SU-DHL-6 (cell line): ENCODE results near the gene CSPG4.

Experiments used
- H2AFZ ChIP-seq: fragments of 200-600 bp; sonication (generic); 2 replicates; pipeline ENCODE4 v1.6.1; 2014; ENCODE audit warnings: low read depth, mild to moderate bottlenecking, moderate library complexity, mixed read lengths, antibody characterized with exemption, low read length; ENCODE audit not compliant: severe bottlenecking
- H3F3A ChIP-seq: fragments of 200-600 bp; shearing (Covaris generic); 2 replicates; pipeline ENCODE4 v1.6.0; 2016; ENCODE audit warnings: antibody characterized with exemption, mild to moderate bottlenecking; ENCODE audit not compliant: insufficient read depth
- H3K27ac ChIP-seq: fragments of 200-600 bp; sonication (generic); 2 replicates; pipeline ENCODE4 v1.5.1; 2016; ENCODE audit warnings: low read depth, mild to moderate bottlenecking, low read length, moderate library complexity, mixed read lengths
- H3K27me3 ChIP-seq: fragments of 200-600 bp; sonication (generic), shearing (Covaris generic); 2 replicates; pipeline ENCODE4 v1.6.0; 2014; ENCODE audit warnings: mild to moderate bottlenecking, low read length
- H3K36me3 ChIP-seq: fragments of 200-600 bp; sonication (generic); 2 replicates; pipeline ENCODE4 v1.6.1; 2014; ENCODE audit warnings: mild to moderate bottlenecking, low read length, mixed read lengths
- H3K4me2 ChIP-seq: fragments of 300-600, 200-600 bp; shearing (Covaris generic), sonication (generic); 2 replicates; pipeline ENCODE4 v1.6.0; 2014; ENCODE audit warnings: low read length, low read depth, mild to moderate bottlenecking; ENCODE audit not compliant: poor library complexity, severe bottlenecking
- H3K4me3 ChIP-seq: fragments of 200-600 bp; sonication (generic); 2 replicates; pipeline ENCODE4 v1.5.1; 2014; ENCODE audit warnings: antibody characterized with exemption, low read length, mild to moderate bottlenecking, mixed read lengths; ENCODE audit not compliant: insufficient read depth, poor library complexity, severe bottlenecking
- H3K79me2 ChIP-seq: fragments of 200-600 bp; sonication (generic); 2 replicates; pipeline ENCODE4 v1.6.1; 2014; ENCODE audit warnings: mild to moderate bottlenecking, low read length, moderate library complexity; ENCODE audit not compliant: insufficient read depth
- H3K9ac ChIP-seq: fragments of 200-600 bp; sonication (generic); 2 replicates; pipeline ENCODE4 v1.7.0; 2014; ENCODE audit warnings: mild to moderate bottlenecking, low read length
- H3K9me2 ChIP-seq: fragments of 200-600 bp; sonication (generic); replicated peaks from 2 replicates; pipeline ENCODE4 v1.6.1; 2014; ENCODE audit warnings: low read length; ENCODE audit not compliant: insufficient read depth
- H3K9me3 ChIP-seq: fragments of 200-600 bp; sonication (generic); 2 replicates; pipeline ENCODE4 v1.6.1; 2014; ENCODE audit warnings: low read length, mixed read lengths; ENCODE audit not compliant: insufficient read depth
- H4K20me1 ChIP-seq: fragments of 200-600 bp; sonication (generic); 2 replicates; pipeline ENCODE4 v1.6.1; 2014; ENCODE audit warnings: low read depth, mild to moderate bottlenecking, antibody characterized with exemption, low read length, moderate library complexity, mixed read lengths
- CTCF ChIP-seq: fragments of 200-600 bp; sonication (generic); IDR thresholded peaks from one replicate; pipeline ENCODE4 v1.5.1; 2017; ENCODE audit warnings: antibody characterized with exemption, mild to moderate bottlenecking, low read length, moderate library complexity; ENCODE audit not compliant: insufficient read depth, poor library complexity, severe bottlenecking
- EZH2phosphoT487 ChIP-seq: fragments of 200-600 bp; sonication (generic), shearing (Covaris generic); conservative IDR thresholded peaks from 2 replicates; pipeline ENCODE4 v1.6.1; 2018; ENCODE audit warnings: mild to moderate bottlenecking, antibody characterized with exemption, low read length, moderate library complexity, mixed read lengths

Gene CSPG4

GRCh38 chr15:75661756-75662140 lies 50.9 kb downstream of the CSPG4 start:
- H3K9me2 ChIP-seq = no peaks in the 10 kb centered on the region
- no peaks in the 10 kb centered on the region for H3K79me2 ChIP-seq
- H2AFZ ChIP-seq = no peak overlapping the region
- no peak overlapping the region for H3K4me3 ChIP-seq
- H4K20me1 ChIP-seq = no peaks in the 10 kb centered on the region
- no peaks in the 10 kb centered on the region for H3K27me3 ChIP-seq
- no peak overlapping the region for H3K9ac ChIP-seq
- TF ChIP-seq CTCF (no peak), EZH2phosphoT487 (no peak)
- H3F3A ChIP-seq = no peaks in the 10 kb centered on the region
- no peaks in the 10 kb centered on the region for H3K36me3 ChIP-seq
- no peak overlapping the region for H3K4me2 ChIP-seq
- no peaks in the 10 kb centered on the region for H3K9me3 ChIP-seq
- H3K27ac ChIP-seq = no peak overlapping the region

GRCh38 chr15:75661100-75661755 lies 51.4 kb downstream of the CSPG4 start:
- H3K9me3 ChIP-seq = no peaks in the 10 kb centered on the region
- H3K79me2 ChIP-seq = no peaks in the 10 kb centered on the region
- TF ChIP-seq CTCF (no peak), EZH2phosphoT487 (no peak)
- no peak overlapping the region for H3K9ac ChIP-seq
- no peaks in the 10 kb centered on the region for H4K20me1 ChIP-seq
- no peaks in the 10 kb centered on the region for H3K9me2 ChIP-seq
- no peak overlapping the region for H3K4me3 ChIP-seq
- H2AFZ ChIP-seq = no peak overlapping the region
- H3K36me3 ChIP-seq = no peaks in the 10 kb centered on the region
- H3F3A ChIP-seq = no peaks in the 10 kb centered on the region
- H3K27ac ChIP-seq = no peak overlapping the region
- H3K27me3 ChIP-seq = no peaks in the 10 kb centered on the region
- no peak overlapping the region for H3K4me2 ChIP-seq

GRCh38 chr15:75659928-75660645 lies 52.6 kb downstream of the CSPG4 start:
- Histone ChIP-seq H3K9me3 (no peaks in the 10 kb centered on the region), H4K20me1 (no peaks in the 10 kb centered on the region), H3K27ac (no peak overlapping the region), H3K79me2 (no peaks in the 10 kb centered on the region), H3K4me3 (no peak overlapping the region), H3K4me2 (no peak overlapping the region), H2AFZ (no peak overlapping the region), H3F3A (no peaks in the 10 kb centered on the region), H3K9me2 (no peaks in the 10 kb centered on the region), H3K36me3 (no peaks in the 10 kb centered on the region), H3K9ac (no peak overlapping the region), H3K27me3 (no peaks in the 10 kb centered on the region)
- TF ChIP-seq EZH2phosphoT487 (no peak), CTCF (no peak)
